ENCODE measurements around the gene ATN1. TPM values are rescaled to one million over a fixed set of nuclear protein-coding genes. Genes with fewer than 3 reads are reported as not detected.
A peak's percentile ranks its signal among the peaks of the same experiment; 100 is the strongest.

Gene ATN1
- total RNA-seq, 1 donor from 2014 or later, result 207 TPM

DNA sequence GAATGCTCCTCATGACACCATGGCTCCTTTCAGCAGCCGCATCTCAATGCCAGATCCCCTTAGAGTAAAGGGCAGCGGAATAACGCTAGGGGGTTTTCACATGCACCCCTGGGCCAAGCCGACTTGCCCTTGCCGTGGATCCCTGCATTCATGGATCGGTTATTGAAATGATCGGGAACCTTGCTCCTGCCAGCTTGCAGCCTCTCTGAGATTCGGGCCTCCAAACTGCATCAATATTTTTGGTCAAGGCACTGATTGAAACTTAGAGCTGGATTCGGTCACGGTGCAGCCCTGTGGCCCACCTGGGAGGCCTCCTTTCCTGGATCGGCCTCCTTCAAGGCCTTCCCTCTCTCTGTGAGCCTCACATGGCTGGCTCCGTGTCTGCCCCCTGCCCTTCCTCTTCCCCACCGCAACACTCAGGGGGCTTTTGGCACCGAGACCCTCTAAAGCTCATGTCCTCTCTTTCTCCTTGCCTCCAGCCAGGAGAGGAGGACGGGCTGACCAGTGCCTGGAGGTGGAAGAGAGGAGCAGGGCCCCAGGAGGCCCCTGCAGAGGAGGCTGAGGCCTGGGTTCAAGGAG is 25.2 kb downstream of the ATN1 start:
- no peak for DNase-seq (ENCODE audit: low spot score in 2 of 2)
- no peaks in the 10 kb centered on the region for H3K36me3 ChIP-seq
- TF ChIP-seq, protein P1, sequence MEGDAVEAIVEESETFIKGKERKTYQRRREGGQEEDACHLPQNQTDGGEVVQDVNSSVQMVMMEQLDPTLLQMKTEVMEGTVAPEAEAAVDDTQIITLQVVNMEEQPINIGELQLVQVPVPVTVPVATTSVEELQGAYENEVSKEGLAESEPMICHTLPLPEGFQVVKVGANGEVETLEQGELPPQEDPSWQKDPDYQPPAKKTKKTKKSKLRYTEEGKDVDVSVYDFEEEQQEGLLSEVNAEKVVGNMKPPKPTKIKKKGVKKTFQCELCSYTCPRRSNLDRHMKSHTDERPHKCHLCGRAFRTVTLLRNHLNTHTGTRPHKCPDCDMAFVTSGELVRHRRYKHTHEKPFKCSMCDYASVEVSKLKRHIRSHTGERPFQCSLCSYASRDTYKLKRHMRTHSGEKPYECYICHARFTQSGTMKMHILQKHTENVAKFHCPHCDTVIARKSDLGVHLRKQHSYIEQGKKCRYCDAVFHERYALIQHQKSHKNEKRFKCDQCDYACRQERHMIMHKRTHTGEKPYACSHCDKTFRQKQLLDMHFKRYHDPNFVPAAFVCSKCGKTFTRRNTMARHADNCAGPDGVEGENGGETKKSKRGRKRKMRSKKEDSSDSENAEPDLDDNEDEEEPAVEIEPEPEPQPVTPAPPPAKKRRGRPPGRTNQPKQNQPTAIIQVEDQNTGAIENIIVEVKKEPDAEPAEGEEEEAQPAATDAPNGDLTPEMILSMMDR (IDR thresholded peaks at IDR 0.05), result no peak
- peak overlapping the region in 1 of 2 donors; percentile 38 for H3K27ac ChIP-seq
- no peaks in the 10 kb centered on the region for H3K9me3 ChIP-seq
- intact Hi-C loops (cut with DNase I), result no loop called here
- H3K4me1 ChIP-seq, result no peaks in the 10 kb centered on the region
- H3K4me3 ChIP-seq, result peak overlapping the region in 1 of 2 donors; percentile 57
- H3K27me3 ChIP-seq, result no peaks in the 10 kb centered on the region

DNA sequence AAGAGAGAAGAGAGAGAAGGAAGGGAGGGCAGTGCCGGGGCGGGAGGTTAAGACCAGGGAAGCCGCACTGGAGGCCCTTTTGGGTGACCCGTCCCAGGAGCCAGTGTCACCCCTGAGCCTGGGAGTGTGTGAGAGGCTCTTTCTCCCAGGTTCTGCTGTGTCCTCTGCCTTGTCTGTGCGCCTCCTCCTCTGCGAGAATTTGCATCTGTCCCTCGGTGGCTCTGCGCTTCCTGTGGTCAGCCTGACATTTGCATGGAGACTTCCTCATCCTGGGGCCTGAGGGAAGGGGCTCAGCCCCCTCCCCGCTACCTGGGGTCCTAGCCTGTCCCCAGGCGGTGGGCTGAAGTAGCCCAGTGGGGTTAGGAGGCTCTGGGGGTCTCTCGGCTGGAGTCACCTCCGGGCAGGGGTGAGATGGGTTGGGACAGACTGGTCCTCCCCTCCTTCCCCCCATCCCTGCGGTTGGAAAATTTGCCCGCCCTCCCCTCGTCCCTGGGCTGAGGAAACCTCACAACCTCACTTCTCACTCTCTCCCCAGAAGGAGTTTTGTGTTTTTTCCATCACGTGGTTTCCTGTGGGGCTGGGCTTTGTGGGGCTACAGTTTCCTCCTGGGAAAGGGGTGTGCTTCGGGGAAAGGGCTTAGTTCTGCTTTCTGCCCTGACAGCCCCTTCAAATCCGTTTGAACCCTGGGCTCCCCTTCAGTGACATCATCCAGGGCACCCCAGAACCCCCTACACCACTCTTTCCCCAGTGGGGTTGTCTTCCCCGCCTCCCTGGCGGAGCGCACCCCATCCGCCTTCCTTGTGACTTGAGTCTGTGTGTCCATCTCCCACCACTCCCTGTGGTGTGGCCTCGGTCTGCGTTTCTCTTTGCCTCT is 25.9 kb downstream of the ATN1 start:
- H3K36me3 ChIP-seq, result no peaks in the 10 kb centered on the region
- no peaks in the 10 kb centered on the region for H3K4me1 ChIP-seq
- no peaks in the 10 kb centered on the region for H3K27me3 ChIP-seq
- H3K4me3 ChIP-seq, result peak overlapping the region in 1 of 2 donors; percentile 57
- H3K27ac ChIP-seq, result peak overlapping the region in 1 of 2 donors; percentile 38
- intact Hi-C loops (cut with DNase I), result no loop called here
- DNase-seq (ENCODE audit: low spot score in 2 of 2), result peak in 1 of 2 donors; percentile 82
- H3K9me3 ChIP-seq, result no peaks in the 10 kb centered on the region
- TF ChIP-seq, protein P1 (IDR thresholded peaks at IDR 0.05), result no peak

DNA sequence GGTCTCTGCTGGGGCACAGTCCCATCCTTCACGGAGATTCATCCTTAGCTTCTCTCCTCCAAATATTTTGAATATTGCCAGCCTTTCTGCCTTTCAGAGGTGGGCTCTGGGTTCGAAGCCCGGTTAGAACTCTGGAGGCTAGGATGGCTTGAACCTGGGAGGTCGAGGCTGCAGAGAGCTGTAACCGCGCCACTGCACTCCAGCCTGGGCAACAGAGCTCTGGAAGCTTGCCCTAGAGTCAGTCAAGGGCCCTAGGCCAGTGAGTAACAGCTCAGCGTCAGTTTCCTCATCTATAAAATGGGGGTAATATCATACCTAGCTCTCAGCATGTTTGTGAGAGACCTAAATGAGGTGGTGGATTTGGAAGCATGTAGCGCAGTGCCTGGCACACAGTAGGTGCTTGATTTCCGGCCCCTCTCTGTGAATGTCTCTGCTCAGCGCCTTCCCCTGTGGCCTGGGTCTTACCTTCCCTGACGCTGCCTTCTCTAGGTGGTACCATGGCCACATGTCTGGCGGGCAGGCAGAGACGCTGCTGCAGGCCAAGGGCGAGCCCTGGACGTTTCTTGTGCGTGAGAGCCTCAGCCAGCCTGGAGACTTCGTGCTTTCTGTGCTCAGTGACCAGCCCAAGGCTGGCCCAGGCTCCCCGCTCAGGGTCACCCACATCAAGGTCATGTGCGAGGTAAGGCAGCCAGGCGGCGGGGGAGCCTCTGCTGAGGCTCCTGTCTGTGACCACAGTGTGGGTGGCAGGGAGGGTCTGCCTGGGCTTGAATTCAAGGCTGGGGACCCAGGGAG is 26.8 kb downstream of the ATN1 start:
- Histone ChIP-seq H3K27ac (peak overlapping the region in 1 of 2 donors; percentile 3), H3K4me3 (no peak overlapping the region), H3K4me1 (no peaks in the 10 kb centered on the region), H3K27me3 (no peaks in the 10 kb centered on the region), H3K36me3 (no peaks in the 10 kb centered on the region), H3K9me3 (no peaks in the 10 kb centered on the region)
- DNase-seq (ENCODE audit: low spot score in 2 of 2), result no peak
- intact Hi-C loops (cut with DNase I), result no loop called here
- TF ChIP-seq, protein P1 (IDR thresholded peaks at IDR 0.05), result no peak

DNA sequence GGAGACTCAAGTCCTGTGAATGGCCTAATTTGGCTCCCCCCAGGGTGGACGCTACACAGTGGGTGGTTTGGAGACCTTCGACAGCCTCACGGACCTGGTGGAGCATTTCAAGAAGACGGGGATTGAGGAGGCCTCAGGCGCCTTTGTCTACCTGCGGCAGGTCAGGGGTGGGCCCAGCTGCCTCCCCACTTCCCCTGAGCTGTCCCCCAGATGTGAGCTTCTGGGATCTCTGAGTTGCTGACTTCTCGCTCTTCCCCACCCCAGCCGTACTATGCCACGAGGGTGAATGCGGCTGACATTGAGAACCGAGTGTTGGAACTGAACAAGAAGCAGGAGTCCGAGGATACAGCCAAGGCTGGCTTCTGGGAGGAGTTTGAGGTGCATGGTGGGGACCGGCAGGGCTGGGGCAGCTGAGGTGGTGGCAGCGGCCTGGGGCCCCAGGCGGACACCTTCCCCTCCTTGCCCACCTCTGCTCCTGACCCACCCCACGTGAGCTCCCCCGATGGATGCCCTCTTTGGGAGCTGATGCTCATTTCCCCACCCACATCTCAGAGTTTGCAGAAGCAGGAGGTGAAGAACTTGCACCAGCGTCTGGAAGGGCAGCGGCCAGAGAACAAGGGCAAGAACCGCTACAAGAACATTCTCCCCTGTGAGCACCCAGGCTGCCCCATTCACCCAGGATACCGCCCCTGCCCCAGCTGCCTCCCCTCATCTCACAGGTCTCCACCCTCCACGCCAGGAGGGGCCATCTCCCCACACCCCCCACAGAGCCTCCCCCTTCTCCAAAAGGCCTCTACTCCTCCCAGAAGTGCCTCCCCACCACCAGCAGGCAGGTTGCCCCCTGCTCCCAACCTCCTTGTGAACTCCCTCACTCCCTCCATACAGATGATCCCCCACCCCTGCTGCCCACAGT is 27.6 kb downstream of the ATN1 start:
- Histone ChIP-seq H3K27me3 (no peaks in the 10 kb centered on the region), H3K4me1 (no peaks in the 10 kb centered on the region), H3K36me3 (no peaks in the 10 kb centered on the region), H3K4me3 (no peak overlapping the region), H3K27ac (no peak overlapping the region), H3K9me3 (no peaks in the 10 kb centered on the region)
- peak in 1 of 2 donors; percentile 61 for DNase-seq (ENCODE audit: low spot score in 2 of 2)
- intact Hi-C loops (cut with DNase I), result no loop called here
- TF ChIP-seq, protein P1 (IDR thresholded peaks at IDR 0.05), result no peak

All from ascending aorta (tissue), 2 donors.